ENCODE results near the gene RYK. TPM values are rescaled to one million over a fixed set of nuclear protein-coding genes. Genes with fewer than 3 reads are reported as not detected.

RYK gene
- total and polyA plus RNA-seq, 2 donors (not counting 3 experiments of a cell fraction or from before 2014, with no cell fraction given) = 23.8 to 48.3 TPM

- ChIA-PET CTCF (no interaction called here), POLR2A (no interaction called here)
- no peaks in the 10 kb centered on the region for H3K9me1 ChIP-seq (replicated peaks; ENCODE audit: control insufficient read depth, extremely low read depth, insufficient read depth, low read length)
- no peak overlapping the region for H3K27ac ChIP-seq (ENCODE audit: insufficient read depth, low read depth, low read length)
- DNase-seq (ENCODE audit: low read depth, low spot score) = no peak
- H3K27me3 ChIP-seq (ENCODE audit: control insufficient read depth in 2 of 2, insufficient read depth in 2 of 2, low read length in 2 of 2) = peaks cover 11 to 19% of the 10 kb centered on the region in 2 experiments
- dilution Hi-C loops (cut with MboI; ENCODE audit: extremely low pct_ligation_motif_present, low sequenced_read_pairs) = no loop called here
- no peak overlapping the region for H3K4me3 ChIP-seq (replicated peaks in 1 of 3; ENCODE audit: insufficient read depth in 1 of 3, low read depth in 1 of 3, low read length in 3 of 3)
- no peak overlapping the region for H3K9ac ChIP-seq (replicated peaks; ENCODE audit: extremely low read depth, insufficient read depth, low read length)
- no peak for FAIRE-seq
- H4K20me1 ChIP-seq (replicated peaks; ENCODE audit: control insufficient read depth, extremely low read depth, insufficient read depth, low read length) = no peaks in the 10 kb centered on the region
- H3K79me2 ChIP-seq (ENCODE audit: control insufficient read depth, insufficient read depth, low read length) = no peaks in the 10 kb centered on the region
- intact Hi-C loops (cut with micrococcal nuclease) = no loop called here
- no peaks in the 10 kb centered on the region for H3K4me1 ChIP-seq (ENCODE audit: control insufficient read depth, extremely low read depth, insufficient read depth, low read length)
- no peak for TF ChIP-seq JUN (IDR thresholded peaks at IDR 0.05; ENCODE audit: borderline replicate concordance, insufficient read depth, insufficient read length, low read depth)
- TF ChIP-seq, protein P1, sequence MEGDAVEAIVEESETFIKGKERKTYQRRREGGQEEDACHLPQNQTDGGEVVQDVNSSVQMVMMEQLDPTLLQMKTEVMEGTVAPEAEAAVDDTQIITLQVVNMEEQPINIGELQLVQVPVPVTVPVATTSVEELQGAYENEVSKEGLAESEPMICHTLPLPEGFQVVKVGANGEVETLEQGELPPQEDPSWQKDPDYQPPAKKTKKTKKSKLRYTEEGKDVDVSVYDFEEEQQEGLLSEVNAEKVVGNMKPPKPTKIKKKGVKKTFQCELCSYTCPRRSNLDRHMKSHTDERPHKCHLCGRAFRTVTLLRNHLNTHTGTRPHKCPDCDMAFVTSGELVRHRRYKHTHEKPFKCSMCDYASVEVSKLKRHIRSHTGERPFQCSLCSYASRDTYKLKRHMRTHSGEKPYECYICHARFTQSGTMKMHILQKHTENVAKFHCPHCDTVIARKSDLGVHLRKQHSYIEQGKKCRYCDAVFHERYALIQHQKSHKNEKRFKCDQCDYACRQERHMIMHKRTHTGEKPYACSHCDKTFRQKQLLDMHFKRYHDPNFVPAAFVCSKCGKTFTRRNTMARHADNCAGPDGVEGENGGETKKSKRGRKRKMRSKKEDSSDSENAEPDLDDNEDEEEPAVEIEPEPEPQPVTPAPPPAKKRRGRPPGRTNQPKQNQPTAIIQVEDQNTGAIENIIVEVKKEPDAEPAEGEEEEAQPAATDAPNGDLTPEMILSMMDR (IDR thresholded peaks at IDR 0.05; ENCODE audit: extremely low read depth in 1 of 2, insufficient read depth in 1 of 2, low read depth in 1 of 2, low read length in 2 of 2) = no peak
- no peak for TF ChIP-seq EZH2 (IDR thresholded peaks at IDR 0.05; ENCODE audit: borderline replicate concordance, low read depth, low read length, severe bottlenecking)
- TF ChIP-seq, protein P2, sequence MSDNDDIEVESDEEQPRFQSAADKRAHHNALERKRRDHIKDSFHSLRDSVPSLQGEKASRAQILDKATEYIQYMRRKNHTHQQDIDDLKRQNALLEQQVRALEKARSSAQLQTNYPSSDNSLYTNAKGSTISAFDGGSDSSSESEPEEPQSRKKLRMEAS (IDR thresholded peaks at IDR 0.05; ENCODE audit: insufficient read depth, insufficient read length) = no peak
- no peaks in the 10 kb centered on the region for H3K36me3 ChIP-seq (ENCODE audit: control insufficient read depth in 2 of 2, extremely low read depth in 1 of 2, insufficient read depth in 2 of 2, low read length in 2 of 2)
- BruUV-seq (replicated peaks) = no TSS peak
- H3K9me3 ChIP-seq (replicated peaks; ENCODE audit: control insufficient read depth, insufficient read depth, low read length) = no peaks in the 10 kb centered on the region
- no peak overlapping the region for H3K4me2 ChIP-seq (ENCODE audit: insufficient read depth, low read length)
- H2AFZ ChIP-seq (ENCODE audit: low read depth, low read length) = no peak overlapping the region
Observed at GRCh38 chr3:134279466-134279865, 28.8 kb upstream of the RYK start.

- TF ChIP-seq POLR2AphosphoS5 (IDR thresholded peaks at IDR 0.05; ENCODE audit: insufficient read depth, low read depth, low read length) = no peak
- no peak for TF ChIP-seq EZH2 (IDR thresholded peaks at IDR 0.05; ENCODE audit: borderline replicate concordance, low read depth, low read length, severe bottlenecking)
- TF ChIP-seq FOS (IDR thresholded peaks at IDR 0.05; ENCODE audit: borderline replicate concordance, insufficient read depth, low read length) = no peak
- Histone ChIP-seq H3K4me2 (ENCODE audit: insufficient read depth, low read length) (no peak overlapping the region), H3K4me3 (replicated peaks in 1 of 3; ENCODE audit: insufficient read depth in 1 of 3, low read depth in 1 of 3, low read length in 3 of 3) (no peak overlapping the region), H4K20me1 (replicated peaks; ENCODE audit: control insufficient read depth, extremely low read depth, insufficient read depth, low read length) (no peaks in the 10 kb centered on the region), H2AFZ (ENCODE audit: low read depth, low read length) (no peak overlapping the region), H3K4me1 (ENCODE audit: control insufficient read depth, extremely low read depth, insufficient read depth, low read length) (no peaks in the 10 kb centered on the region), H3K36me3 (ENCODE audit: control insufficient read depth in 2 of 2, extremely low read depth in 1 of 2, insufficient read depth in 2 of 2, low read length in 2 of 2) (no peaks in the 10 kb centered on the region), H3K9me1 (replicated peaks; ENCODE audit: control insufficient read depth, extremely low read depth, insufficient read depth, low read length) (no peaks in the 10 kb centered on the region), H3K9me3 (replicated peaks; ENCODE audit: control insufficient read depth, insufficient read depth, low read length) (no peaks in the 10 kb centered on the region), H3K9ac (replicated peaks; ENCODE audit: extremely low read depth, insufficient read depth, low read length) (no peak overlapping the region), H3K27me3 (ENCODE audit: control insufficient read depth in 2 of 2, insufficient read depth in 2 of 2, low read length in 2 of 2) (peaks cover 21 to 30% of the 10 kb centered on the region in 2 experiments), H3K79me2 (ENCODE audit: control insufficient read depth, insufficient read depth, low read length) (no peaks in the 10 kb centered on the region), H3K27ac (ENCODE audit: insufficient read depth, low read depth, low read length) (no peak overlapping the region)
- intact Hi-C loops (cut with micrococcal nuclease) = no loop called here
- DNase-seq (ENCODE audit: low read depth, low spot score) = no peak
- ChIA-PET POLR2A (no interaction called here), CTCF (interaction anchor here (1.0 kb wide), 2 partner anchors 18 to 144 kb away, joined by 3 read pairs; no protein-coding TSS in a partner anchor)
- FAIRE-seq = no peak
- no TSS peak for BruUV-seq (replicated peaks)
- dilution Hi-C loops (cut with MboI; ENCODE audit: extremely low pct_ligation_motif_present, low sequenced_read_pairs) = no loop called here
Observed at GRCh38 chr3:134277066-134277660, 26.5 kb upstream of the RYK start.

All from endothelial cell of umbilical vein (primary cell).